ENCODE results near the gene CCNI.

CCNI gene

DNA sequence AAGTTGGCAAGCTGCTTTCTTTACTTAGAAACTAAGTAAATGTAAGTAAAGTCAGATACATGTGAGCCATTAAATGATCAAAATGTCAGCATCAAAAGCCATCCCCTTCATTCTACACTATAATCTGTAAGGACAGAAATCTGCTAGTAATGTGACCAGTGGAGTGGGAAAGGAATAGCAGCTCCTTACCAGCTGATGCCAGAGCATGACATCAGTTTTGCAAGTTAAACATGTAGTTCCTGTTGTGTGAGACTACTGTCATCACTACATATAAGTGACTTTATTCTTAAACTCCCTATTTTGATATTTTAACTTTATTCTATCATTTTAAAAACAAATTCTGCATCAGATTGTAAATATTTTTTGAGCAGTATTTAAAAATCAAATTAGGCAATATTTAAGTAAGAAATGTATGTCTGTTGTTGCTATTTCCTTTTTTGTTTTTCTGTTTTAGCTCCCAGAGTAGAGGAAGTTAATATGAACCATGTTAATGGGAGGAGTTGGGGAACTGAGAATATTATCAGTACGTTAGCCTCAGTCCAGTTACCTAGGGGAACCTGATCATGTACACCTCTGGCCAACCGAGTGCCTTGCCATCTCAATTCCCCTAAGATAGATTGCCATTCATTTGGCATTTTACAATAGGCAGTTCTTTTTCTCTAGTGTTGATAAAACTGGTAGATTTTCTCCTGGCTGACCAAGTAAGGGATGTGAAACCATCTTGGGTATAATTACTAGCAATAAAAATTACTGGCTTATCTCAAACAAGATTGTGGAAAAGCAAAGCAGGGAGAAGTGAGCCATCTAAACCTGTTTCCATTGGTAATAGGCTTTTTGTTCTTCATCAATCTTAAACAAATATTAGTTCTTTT is 34.7 kb downstream of the CCNI start:
- Histone ChIP-seq H3K4me2 (ENCODE audit: low read depth, low read length) (no peak overlapping the region), H3F3A (ENCODE audit: insufficient read depth, low read length) (peaks cover 3% of the 10 kb centered on the region), H3K4me1 (ENCODE audit: low read length) (no peaks in the 10 kb centered on the region), H2AFZ (ENCODE audit: low read length) (no peak overlapping the region), H3K9me2 (replicated peaks; ENCODE audit: insufficient read depth, low read length) (no peaks in the 10 kb centered on the region), H3K27ac (ENCODE audit: low read length) (no peak overlapping the region), H3K9me3 (replicated peaks; ENCODE audit: insufficient read depth, low read length) (no peaks in the 10 kb centered on the region), H3K4me3 (ENCODE audit: low read length) (no peak overlapping the region), H3K36me3 (replicated peaks; ENCODE audit: insufficient read depth, low read length) (no peaks in the 10 kb centered on the region), H3K27me3 (replicated peaks; ENCODE audit: insufficient read depth, low read length) (no peaks in the 10 kb centered on the region), H4K20me1 (ENCODE audit: insufficient read depth, low read length) (no peaks in the 10 kb centered on the region), H3K9ac (ENCODE audit: low read length) (no peak overlapping the region), H3K79me2 (ENCODE audit: low read length) (no peaks in the 10 kb centered on the region)
- no peak for DNase-seq
- TF ChIP-seq EZH2 (optimal IDR thresholded peaks at IDR 0.05; ENCODE audit: low read depth, low read length) (no peak), EZH2phosphoT487 (IDR thresholded peaks at IDR 0.05; ENCODE audit: low read length) (no peak), CTCF (IDR thresholded peaks at IDR 0.05; ENCODE audit: low read length) (no peak)

DNA sequence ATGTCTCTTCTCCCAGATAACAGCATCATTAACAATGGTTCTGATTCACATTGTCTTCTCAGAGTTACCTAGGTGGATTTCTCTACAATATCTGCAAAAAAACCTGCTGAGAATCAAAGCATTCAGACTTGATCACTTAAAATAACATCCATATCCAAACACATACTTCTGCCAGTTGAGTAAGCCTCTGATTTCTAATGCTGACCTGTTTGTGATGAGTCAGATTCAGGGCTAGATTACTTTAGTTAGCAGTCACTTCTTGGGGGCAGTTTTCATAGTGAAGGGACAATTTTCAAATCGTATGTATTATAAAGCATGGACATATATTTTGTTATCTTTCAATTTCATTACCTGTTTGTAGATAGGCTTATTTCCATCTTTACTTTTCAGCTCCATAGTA is 35.5 kb downstream of the CCNI start:
- no peak overlapping the region for H3K4me2 ChIP-seq (ENCODE audit: low read depth, low read length)
- no peaks in the 10 kb centered on the region for H3K4me1 ChIP-seq (ENCODE audit: low read length)
- H3K27me3 ChIP-seq (replicated peaks; ENCODE audit: insufficient read depth, low read length) = no peaks in the 10 kb centered on the region
- H3K79me2 ChIP-seq (ENCODE audit: low read length) = no peaks in the 10 kb centered on the region
- H3K9me2 ChIP-seq (replicated peaks; ENCODE audit: insufficient read depth, low read length) = no peaks in the 10 kb centered on the region
- DNase-seq = no peak
- H4K20me1 ChIP-seq (ENCODE audit: insufficient read depth, low read length) = no peaks in the 10 kb centered on the region
- no peak overlapping the region for H3K27ac ChIP-seq (ENCODE audit: low read length)
- H2AFZ ChIP-seq (ENCODE audit: low read length) = no peak overlapping the region
- TF ChIP-seq EZH2phosphoT487 (IDR thresholded peaks at IDR 0.05; ENCODE audit: low read length) (no peak), CTCF (IDR thresholded peaks at IDR 0.05; ENCODE audit: low read length) (no peak), EZH2 (optimal IDR thresholded peaks at IDR 0.05; ENCODE audit: low read depth, low read length) (no peak)
- H3F3A ChIP-seq (ENCODE audit: insufficient read depth, low read length) = peaks cover 3% of the 10 kb centered on the region
- H3K9ac ChIP-seq (ENCODE audit: low read length) = no peak overlapping the region
- H3K9me3 ChIP-seq (replicated peaks; ENCODE audit: insufficient read depth, low read length) = no peaks in the 10 kb centered on the region
- H3K36me3 ChIP-seq (replicated peaks; ENCODE audit: insufficient read depth, low read length) = no peaks in the 10 kb centered on the region
- no peak overlapping the region for H3K4me3 ChIP-seq (ENCODE audit: low read length)

DNA sequence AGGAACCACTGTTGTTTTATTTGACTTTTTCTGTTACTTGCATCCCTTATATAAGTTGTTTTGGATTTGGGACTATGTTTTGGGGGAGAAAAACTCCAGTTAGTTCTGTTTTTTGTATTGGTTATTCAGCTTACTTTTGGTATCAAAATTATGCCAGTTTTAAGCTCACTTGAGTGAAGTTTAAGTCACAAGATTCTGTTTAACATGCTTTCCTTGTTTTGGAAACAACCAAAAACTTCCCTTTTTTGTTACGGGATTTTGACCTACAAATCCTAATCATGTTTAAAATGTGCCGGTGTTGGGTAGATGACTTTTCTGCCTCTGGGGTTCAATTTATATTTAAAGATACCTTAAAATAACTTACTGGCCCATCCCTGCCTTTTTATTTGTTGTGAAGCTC is 36.0 kb downstream of the CCNI start:
- H3K4me1 ChIP-seq (ENCODE audit: low read length) = no peaks in the 10 kb centered on the region
- H3K36me3 ChIP-seq (replicated peaks; ENCODE audit: insufficient read depth, low read length) = no peaks in the 10 kb centered on the region
- no peak overlapping the region for H3K9ac ChIP-seq (ENCODE audit: low read length)
- TF ChIP-seq CTCF (IDR thresholded peaks at IDR 0.05; ENCODE audit: low read length) (no peak), EZH2 (optimal IDR thresholded peaks at IDR 0.05; ENCODE audit: low read depth, low read length) (no peak), EZH2phosphoT487 (IDR thresholded peaks at IDR 0.05; ENCODE audit: low read length) (no peak)
- no peak for DNase-seq
- no peak overlapping the region for H3K4me2 ChIP-seq (ENCODE audit: low read depth, low read length)
- H3K27me3 ChIP-seq (replicated peaks; ENCODE audit: insufficient read depth, low read length) = no peaks in the 10 kb centered on the region
- H3K9me2 ChIP-seq (replicated peaks; ENCODE audit: insufficient read depth, low read length) = no peaks in the 10 kb centered on the region
- no peak overlapping the region for H3K4me3 ChIP-seq (ENCODE audit: low read length)
- peaks cover 1% of the 10 kb centered on the region for H3F3A ChIP-seq (ENCODE audit: insufficient read depth, low read length)
- no peaks in the 10 kb centered on the region for H4K20me1 ChIP-seq (ENCODE audit: insufficient read depth, low read length)
- no peaks in the 10 kb centered on the region for H3K79me2 ChIP-seq (ENCODE audit: low read length)
- H2AFZ ChIP-seq (ENCODE audit: low read length) = no peak overlapping the region
- H3K9me3 ChIP-seq (replicated peaks; ENCODE audit: insufficient read depth, low read length) = no peaks in the 10 kb centered on the region
- H3K27ac ChIP-seq (ENCODE audit: low read length) = no peak overlapping the region

Data from MM.1S (cell line).